Tibial nerve (tissue), 4 donors: ENCODE data around the gene SHTN1.

Experiments used
- CTCF ChIP-seq, 5 experiments: fragments of 200-600 bp in 3 of 5; fragments of 450-650 bp in 2 of 5; sonication (generic) in 3 of 5; IDR thresholded peaks; one replicate each; pipeline ENCODE4 v1.5.1; 2016 to 2019; ENCODE audit warnings: antibody characterized with exemption in 5 of 5, mild to moderate bottlenecking in 3 of 5, moderate library complexity in 2 of 5
- EP300 ChIP-seq, 2 donors: sonication (generic); formaldehyde crosslinking; IDR thresholded peaks; one replicate each; pipeline ENCODE4 v1.6.1; 2017; ENCODE audit warnings: antibody characterized with exemption in 2 of 2, mild to moderate bottlenecking in 1 of 2
- POLR2A ChIP-seq, 2 donors: fragments of 450-650 bp; IDR thresholded peaks; one replicate each; pipeline ENCODE4 v1.6.1; 2017; ENCODE audit warnings: antibody characterized with exemption in 2 of 2, mild to moderate bottlenecking in 2 of 2, moderate library complexity in 2 of 2

- TF ChIP-seq CTCF (IDR thresholded peaks at IDR 0.05) = no peak
- no peak for TF ChIP-seq POLR2A (IDR thresholded peaks at IDR 0.05)
- TF ChIP-seq EP300 (IDR thresholded peaks at IDR 0.05) = no peak
Observed at GRCh38 chr10:116879817-116880216, 125.2 kb downstream of the SHTN1 start.
